ENCODE results near the gene SGMS1. TPM values are rescaled to one million over a fixed set of nuclear protein-coding genes. Genes with fewer than 3 reads are reported as not detected.

SGMS1 gene
- total and polyA plus RNA-seq, 10 donors = 5.9 to 84.3 (median 34.6) TPM

DNA sequence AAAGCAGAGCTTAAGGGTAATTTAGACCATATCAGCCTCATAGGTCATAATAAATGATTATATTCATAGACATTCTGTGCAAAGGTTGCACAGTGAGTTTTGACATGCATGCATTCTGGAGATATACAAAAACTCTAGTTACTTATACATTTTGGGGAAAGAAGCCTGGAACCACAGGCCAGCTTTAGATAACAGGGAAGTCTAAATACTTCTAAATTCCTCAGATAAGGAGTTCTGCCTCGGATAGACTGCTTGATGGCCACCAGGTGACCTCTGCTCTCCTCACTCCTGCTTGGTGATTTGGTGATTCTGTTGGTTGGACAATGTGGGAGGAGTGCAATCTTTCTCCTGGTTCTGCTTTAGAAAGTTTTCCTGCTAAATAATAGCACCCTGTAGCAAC, 77.9 kb downstream of the SGMS1 start:
- TF ChIP-seq, protein P1, sequence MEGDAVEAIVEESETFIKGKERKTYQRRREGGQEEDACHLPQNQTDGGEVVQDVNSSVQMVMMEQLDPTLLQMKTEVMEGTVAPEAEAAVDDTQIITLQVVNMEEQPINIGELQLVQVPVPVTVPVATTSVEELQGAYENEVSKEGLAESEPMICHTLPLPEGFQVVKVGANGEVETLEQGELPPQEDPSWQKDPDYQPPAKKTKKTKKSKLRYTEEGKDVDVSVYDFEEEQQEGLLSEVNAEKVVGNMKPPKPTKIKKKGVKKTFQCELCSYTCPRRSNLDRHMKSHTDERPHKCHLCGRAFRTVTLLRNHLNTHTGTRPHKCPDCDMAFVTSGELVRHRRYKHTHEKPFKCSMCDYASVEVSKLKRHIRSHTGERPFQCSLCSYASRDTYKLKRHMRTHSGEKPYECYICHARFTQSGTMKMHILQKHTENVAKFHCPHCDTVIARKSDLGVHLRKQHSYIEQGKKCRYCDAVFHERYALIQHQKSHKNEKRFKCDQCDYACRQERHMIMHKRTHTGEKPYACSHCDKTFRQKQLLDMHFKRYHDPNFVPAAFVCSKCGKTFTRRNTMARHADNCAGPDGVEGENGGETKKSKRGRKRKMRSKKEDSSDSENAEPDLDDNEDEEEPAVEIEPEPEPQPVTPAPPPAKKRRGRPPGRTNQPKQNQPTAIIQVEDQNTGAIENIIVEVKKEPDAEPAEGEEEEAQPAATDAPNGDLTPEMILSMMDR (IDR thresholded peaks at IDR 0.05 in 8 of 11, conservative IDR thresholded peaks at IDR 0.05 in 3 of 11) = no peak
- TF ChIP-seq POLR2AphosphoS5 (IDR thresholded peaks at IDR 0.05) = no peak
- TF ChIP-seq POLR2A (IDR thresholded peaks at IDR 0.05) = no peak
- H3K27ac ChIP-seq = no peak overlapping the region
- H3K9me3 ChIP-seq = peaks cover 0 to 9% (median 2%) of the 10 kb centered on the region in 8 donors
- no peak overlapping the region for H3K4me3 ChIP-seq
- H3K4me1 ChIP-seq = peaks cover 13 to 66% (median 33%) of the 10 kb centered on the region in 6 donors
- WGBS, 5 donors = 71 to 89% (median 75%) methylated on average over 1 of the region's 1 CpG
- intact Hi-C loops (cut with DNase I; ENCODE audit: low total_unique reads) = no loop called here
- no peaks in the 10 kb centered on the region for H3K27me3 ChIP-seq (replicated peaks in 1 of 7)
- no peak for DNase-seq
- no peaks in the 10 kb centered on the region for H3K36me3 ChIP-seq

DNA sequence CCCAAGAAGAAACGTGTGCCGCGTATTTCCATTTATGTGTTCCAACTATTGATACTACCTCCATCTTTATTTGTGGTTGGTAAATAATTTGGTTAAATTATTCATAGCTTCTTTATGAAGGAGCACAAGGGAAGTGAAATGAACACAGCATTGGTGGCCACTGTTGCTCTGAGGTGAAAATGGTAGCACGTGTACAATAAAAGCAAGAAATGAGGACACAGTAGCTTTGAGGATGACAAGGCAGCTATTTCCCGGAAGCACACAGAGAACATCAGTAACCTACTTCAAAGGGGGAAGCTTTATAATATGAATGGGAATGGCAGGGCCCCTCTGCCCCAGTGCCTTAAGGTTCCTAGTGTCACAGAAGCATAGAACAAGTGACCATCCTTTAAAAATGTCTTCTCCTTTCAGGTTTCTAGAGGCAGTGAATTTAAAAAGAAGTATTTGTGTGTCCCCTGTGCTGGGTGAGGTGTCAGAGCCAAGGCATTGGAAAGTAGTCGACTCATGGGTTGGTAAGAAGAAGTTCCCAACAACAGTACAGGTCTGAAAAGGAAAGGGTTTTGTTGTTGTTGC, 78.8 kb downstream of the SGMS1 start:
- peaks cover 17 to 66% (median 37%) of the 10 kb centered on the region in 6 donors for H3K4me1 ChIP-seq
- 85 to 92% (median 87%) methylated on average over 6 of the region's 6 CpGs for WGBS, 5 donors
- no peak overlapping the region for H3K27ac ChIP-seq
- no peaks in the 10 kb centered on the region for H3K27me3 ChIP-seq (replicated peaks in 1 of 7)
- no peaks in the 10 kb centered on the region for H3K36me3 ChIP-seq
- H3K4me3 ChIP-seq = no peak overlapping the region
- intact Hi-C loops (cut with DNase I; ENCODE audit: low total_unique reads) = no loop called here
- H3K9me3 ChIP-seq = peaks cover 0 to 9% (median 2%) of the 10 kb centered on the region in 8 donors
- no peak for TF ChIP-seq POLR2A (IDR thresholded peaks at IDR 0.05)
- no peak for TF ChIP-seq POLR2AphosphoS5 (IDR thresholded peaks at IDR 0.05)
- TF ChIP-seq, protein P1 (IDR thresholded peaks at IDR 0.05 in 8 of 11, conservative IDR thresholded peaks at IDR 0.05 in 3 of 11) = no peak
- no peak for DNase-seq

DNA sequence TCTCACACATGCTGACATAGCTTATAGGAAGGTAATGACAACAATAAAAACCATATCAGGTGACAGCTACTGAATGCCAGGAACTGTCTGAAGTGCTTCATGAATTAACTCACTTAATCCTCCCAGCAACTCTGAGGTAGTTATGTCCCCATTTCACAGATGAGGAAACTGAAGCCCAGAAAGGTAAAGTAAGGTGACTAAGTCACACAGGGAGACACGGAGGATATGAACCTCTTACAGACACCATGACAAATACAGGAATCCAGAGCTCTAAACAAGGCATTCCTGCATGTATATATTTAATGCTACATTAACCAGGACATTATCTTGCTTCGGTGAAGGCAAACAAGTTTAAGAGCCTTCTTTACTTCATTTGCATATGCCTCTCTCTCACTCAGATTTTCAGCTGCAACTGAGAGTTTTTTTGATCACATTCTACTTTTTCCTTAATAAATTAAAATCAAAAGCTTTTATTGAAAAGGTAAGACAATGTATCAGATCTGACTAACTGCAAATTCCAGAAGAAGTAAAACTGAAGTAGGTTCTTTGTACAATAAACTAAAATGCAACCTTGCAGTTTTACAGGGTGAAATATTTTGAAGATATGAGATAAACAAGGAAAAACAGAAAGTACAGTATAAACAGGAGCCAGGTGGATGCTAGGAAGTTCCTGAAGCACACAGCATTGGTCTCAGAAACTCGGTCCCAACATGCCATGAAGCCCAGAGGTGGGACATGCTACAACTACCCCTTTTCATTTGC, 79.5 kb downstream of the SGMS1 start:
- Histone ChIP-seq H3K9me3 (peaks cover 0 to 9% (median 2%) of the 10 kb centered on the region in 8 donors), H3K27me3 (replicated peaks in 1 of 7) (no peaks in the 10 kb centered on the region), H3K27ac (no peak overlapping the region), H3K4me3 (no peak overlapping the region), H3K4me1 (peaks cover 16 to 67% (median 38%) of the 10 kb centered on the region in 6 donors), H3K36me3 (no peaks in the 10 kb centered on the region)
- TF ChIP-seq POLR2AphosphoS5 (IDR thresholded peaks at IDR 0.05) (no peak), POLR2A (IDR thresholded peaks at IDR 0.05) (no peak)
- TF ChIP-seq, protein P1 (IDR thresholded peaks at IDR 0.05 in 8 of 11, conservative IDR thresholded peaks at IDR 0.05 in 3 of 11) = no peak
- WGBS, 5 donors = 77 to 88% (median 80%) methylated on average over 3 of the region's 3 CpGs
- intact Hi-C loops (cut with DNase I; ENCODE audit: low total_unique reads) = no loop called here
- DNase-seq = no peak

DNA sequence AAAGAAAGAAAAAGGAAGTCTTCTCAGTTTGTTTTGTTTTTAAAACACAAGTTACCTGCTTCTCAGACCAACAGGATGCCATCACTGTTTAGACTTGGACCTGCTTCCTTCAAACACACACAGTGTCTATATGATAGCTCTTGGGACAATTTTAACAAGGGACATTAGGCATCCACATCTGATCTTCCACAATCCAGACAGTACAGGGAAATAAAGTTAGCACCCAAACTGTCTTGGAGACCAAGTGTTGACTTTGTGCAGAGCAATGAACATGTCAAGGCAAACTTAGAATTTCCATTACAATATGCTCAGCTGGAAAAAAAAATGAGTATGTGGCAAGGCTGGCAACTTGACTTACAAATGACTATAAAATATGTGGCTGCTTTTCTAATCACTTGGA, 80.9 kb downstream of the SGMS1 start:
- intact Hi-C loops (cut with DNase I; ENCODE audit: low total_unique reads) = no loop called here
- no peak overlapping the region for H3K4me3 ChIP-seq
- TF ChIP-seq POLR2AphosphoS5 (IDR thresholded peaks at IDR 0.05) = no peak
- no peak for TF ChIP-seq POLR2A (IDR thresholded peaks at IDR 0.05)
- TF ChIP-seq, protein P1 (IDR thresholded peaks at IDR 0.05 in 8 of 11, conservative IDR thresholded peaks at IDR 0.05 in 3 of 11) = no peak

More for the DNA sequence above, 80.9 kb downstream of the SGMS1 start:
- no peaks in the 10 kb centered on the region for H3K27me3 ChIP-seq (replicated peaks in 1 of 7)
- DNase-seq = no peak
- H3K36me3 ChIP-seq = no peaks in the 10 kb centered on the region
- H3K9me3 ChIP-seq = peaks cover 0 to 1% (median under 1%) of the 10 kb centered on the region in 8 donors
- peak overlapping the region in 1 of 8 donors; percentile 12 for H3K27ac ChIP-seq
- H3K4me1 ChIP-seq = peaks cover 25 to 75% (median 48%) of the 10 kb centered on the region in 6 donors
